Measurements from ENCODE around the gene COMP. TPM values are rescaled to one million over a fixed set of nuclear protein-coding genes. Genes with fewer than 3 reads are reported as not detected.

COMP gene
- total RNA-seq, 1 donor from 2014 or later, result 0.12 TPM

GRCh38 chr19:18800636-18801035, 9.5 kb upstream of the COMP start:
- DNase-seq (ENCODE audit: extremely low spot score, unreplicated experiment), result no peak
- Mint-ChIP-seq H3K4me1 (ENCODE audit: unreplicated experiment) (peaks cover 4% of the 10 kb centered on the region), H3K9me3 (no peaks in the 10 kb centered on the region), H3K36me3 (no peaks in the 10 kb centered on the region), H3K27ac (no peak overlapping the region), H3K4me3 (no peak overlapping the region), H3K27me3 (peaks cover 21% of the 10 kb centered on the region)
- no peak for TF ChIP-seq CTCF (conservative IDR thresholded peaks at IDR 0.05)

- peaks cover 24% of the 10 kb centered on the region for H3K27me3 Mint-ChIP-seq
- H3K9me3 Mint-ChIP-seq, result no peaks in the 10 kb centered on the region
- TF ChIP-seq CTCF (conservative IDR thresholded peaks at IDR 0.05), result no peak
- peaks cover 4% of the 10 kb centered on the region for H3K4me1 Mint-ChIP-seq (ENCODE audit: unreplicated experiment)
- no peak for DNase-seq (ENCODE audit: extremely low spot score, unreplicated experiment)
- H3K4me3 Mint-ChIP-seq, result no peak overlapping the region
- no peak overlapping the region for H3K27ac Mint-ChIP-seq
- no peaks in the 10 kb centered on the region for H3K36me3 Mint-ChIP-seq
Observed at GRCh38 chr19:18800079-18800478, 9.0 kb upstream of the COMP start.

- no peaks in the 10 kb centered on the region for H3K36me3 Mint-ChIP-seq
- H3K4me1 Mint-ChIP-seq (ENCODE audit: unreplicated experiment), result peaks cover 4% of the 10 kb centered on the region
- peaks cover 30% of the 10 kb centered on the region for H3K27me3 Mint-ChIP-seq
- H3K4me3 Mint-ChIP-seq, result no peak overlapping the region
- H3K27ac Mint-ChIP-seq, result no peak overlapping the region
- no peaks in the 10 kb centered on the region for H3K9me3 Mint-ChIP-seq
- no peak for TF ChIP-seq CTCF (conservative IDR thresholded peaks at IDR 0.05)
- no peak for DNase-seq (ENCODE audit: extremely low spot score, unreplicated experiment)
Observed at GRCh38 chr19:18799389-18799970, 8.4 kb upstream of the COMP start.

GRCh38 chr19:18798384-18799352, 7.6 kb upstream of the COMP start:
- Mint-ChIP-seq H3K27me3 (peaks cover 35% of the 10 kb centered on the region), H3K9me3 (no peaks in the 10 kb centered on the region), H3K4me1 (ENCODE audit: unreplicated experiment) (peaks cover 4% of the 10 kb centered on the region), H3K4me3 (peak overlapping the region; percentile 31), H3K36me3 (no peaks in the 10 kb centered on the region), H3K27ac (no peak overlapping the region)
- no peak for DNase-seq (ENCODE audit: extremely low spot score, unreplicated experiment)
- TF ChIP-seq CTCF (conservative IDR thresholded peaks at IDR 0.05), result peak; percentile 31

- no peak for TF ChIP-seq CTCF (conservative IDR thresholded peaks at IDR 0.05)
- Mint-ChIP-seq H3K4me3 (no peak overlapping the region), H3K9me3 (no peaks in the 10 kb centered on the region), H3K27me3 (peaks cover 55% of the 10 kb centered on the region), H3K27ac (no peak overlapping the region), H3K36me3 (no peaks in the 10 kb centered on the region), H3K4me1 (ENCODE audit: unreplicated experiment) (peaks cover 4% of the 10 kb centered on the region)
- no peak for DNase-seq (ENCODE audit: extremely low spot score, unreplicated experiment)
Observed at GRCh38 chr19:18796239-18796638, 5.1 kb upstream of the COMP start.

All from type B pancreatic cell (in vitro differentiated cells).